SKM-1 treated with dmso at 0.1 percent for 144 hours (cell line): ENCODE data around the gene COL18A1.
A peak's percentile ranks its signal among the peaks of the same experiment; 100 is the strongest.
"Not testable (repeated sequence)": the region's sequence is repeated elsewhere in the genome, so short reads cannot be mapped to it uniquely, and the experiment has no call there.

Source experiments
- DNase-seq: peaks from one replicate; lab custom pipeline; 2025; ENCODE audit not compliant: unreplicated experiment; lab: John Stamatoyannopoulos, UW

Gene COL18A1

DNA sequence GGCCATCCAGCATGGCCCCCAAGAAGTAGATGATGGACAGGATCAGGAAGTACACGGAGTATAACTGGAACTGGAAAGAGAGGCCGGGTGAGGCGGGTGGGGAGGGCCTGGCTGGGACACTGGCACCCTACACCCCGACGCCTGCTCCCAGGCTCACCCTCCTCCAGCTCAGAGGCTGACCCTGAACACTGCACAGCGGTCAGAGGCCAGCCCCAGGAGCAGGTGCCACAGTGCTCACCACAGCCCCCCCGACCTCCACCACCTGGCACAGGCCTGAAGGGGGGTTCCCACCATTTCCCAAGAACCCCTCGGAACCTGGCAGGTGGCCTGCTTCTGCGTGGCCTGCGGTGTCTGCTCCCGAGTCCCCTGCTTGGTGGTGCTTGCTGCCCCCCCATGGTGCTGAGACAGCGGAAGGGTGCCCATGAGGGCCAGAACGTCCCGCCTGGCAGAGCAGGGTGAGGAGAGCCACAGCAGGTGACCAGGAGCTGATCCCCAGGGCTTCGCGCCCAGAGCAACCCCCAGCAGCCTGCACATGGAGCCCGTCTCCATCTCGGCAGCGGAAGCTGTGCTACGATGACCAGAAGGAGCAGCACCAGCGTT, 111.2 kb downstream of the COL18A1 start:
- DNase-seq, result no peak

GRCh38 chr21:45516671-45517151, 111.7 kb downstream of the COL18A1 start:
- DNase-seq, result no peak

GRCh38 chr21:45517249-45518065, 112.5 kb downstream of the COL18A1 start:
- DNase-seq, result peak; percentile 46

DNA sequence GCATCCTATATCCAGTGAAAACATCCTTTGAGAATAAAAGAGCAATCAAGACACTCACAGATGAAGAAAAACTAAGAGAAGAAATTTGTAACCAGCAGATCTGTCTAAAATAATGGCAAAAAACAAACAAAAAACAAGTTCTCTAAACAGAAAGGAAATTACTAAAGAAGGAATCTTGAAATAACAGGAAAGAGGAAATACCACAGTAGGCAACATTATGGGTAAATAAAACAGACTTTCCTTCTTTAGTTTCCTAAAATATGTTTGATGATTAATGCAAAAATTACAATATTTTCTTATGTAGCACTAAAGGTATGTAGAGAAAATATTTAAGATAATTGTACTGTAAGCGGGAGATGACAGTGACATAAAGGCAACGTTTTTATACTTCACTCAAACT, 113.8 kb downstream of the COL18A1 start:
- DNase-seq, result no peak

DNA sequence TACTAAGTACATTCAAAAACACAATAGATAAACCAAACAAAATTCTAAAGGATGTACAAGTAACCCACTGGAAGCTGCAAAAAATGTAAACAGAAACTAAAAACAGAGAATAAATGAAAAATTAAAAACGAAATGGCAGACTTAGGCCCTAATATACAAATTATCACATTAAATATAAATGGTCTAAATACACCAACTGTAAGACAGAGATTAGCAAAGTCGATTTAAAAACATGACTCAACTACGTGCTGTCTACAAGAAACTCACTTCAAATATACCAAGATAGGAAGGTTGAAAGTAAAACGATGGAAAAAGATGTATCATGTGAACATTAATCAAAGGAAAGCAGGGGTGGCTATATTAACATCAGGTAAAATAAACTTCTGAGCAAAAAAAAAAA, 114.2 kb downstream of the COL18A1 start:
- DNase-seq, result no peak

- no peak for DNase-seq
Observed at GRCh38 chr21:45521241-45521640, 116.3 kb downstream of the COL18A1 start.

DNA sequence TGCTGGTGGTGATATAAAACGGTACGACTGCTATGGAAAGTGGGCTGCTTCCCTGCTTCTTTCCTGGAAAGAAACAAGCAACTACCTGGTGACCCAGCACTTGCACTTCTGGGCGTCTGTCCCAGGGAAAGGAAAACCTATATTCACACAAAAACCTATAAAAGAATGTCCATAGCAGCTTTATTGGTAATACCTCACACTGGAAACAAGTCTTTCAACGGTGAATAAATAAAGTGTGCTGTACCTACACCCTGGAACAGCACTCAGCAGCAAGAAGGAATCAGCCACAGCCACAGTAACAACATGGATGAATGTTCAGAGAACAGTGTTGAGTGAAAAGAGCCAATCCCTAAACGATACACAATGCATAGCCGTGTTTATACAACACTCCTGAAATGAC, 117.4 kb downstream of the COL18A1 start:
- no peak for DNase-seq

GRCh38 chr21:45522986-45523385, 118.0 kb downstream of the COL18A1 start:
- no peak for DNase-seq

- no peak for DNase-seq
Observed at GRCh38 chr21:45523411-45524101, 118.6 kb downstream of the COL18A1 start.

DNA sequence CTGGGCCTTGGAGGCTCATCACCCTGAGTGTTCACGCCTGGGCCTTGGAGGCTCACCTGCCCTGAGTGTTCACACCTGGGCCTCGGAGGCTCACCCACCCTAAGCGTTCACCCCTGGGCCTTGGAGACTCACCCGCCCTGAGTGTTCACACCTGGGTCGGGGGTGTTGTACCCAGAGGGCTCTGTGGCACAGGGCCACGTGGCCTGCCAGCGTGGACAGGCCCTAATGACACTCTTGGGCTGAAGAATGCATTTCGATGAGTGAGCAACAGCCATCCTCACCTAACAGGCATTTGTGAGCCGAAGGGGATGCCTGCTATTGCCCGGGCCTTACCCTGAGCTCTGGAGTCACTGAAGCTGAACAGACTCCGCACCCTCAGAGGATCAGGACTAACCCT, 119.8 kb downstream of the COL18A1 start:
- DNase-seq, result no peak

DNA sequence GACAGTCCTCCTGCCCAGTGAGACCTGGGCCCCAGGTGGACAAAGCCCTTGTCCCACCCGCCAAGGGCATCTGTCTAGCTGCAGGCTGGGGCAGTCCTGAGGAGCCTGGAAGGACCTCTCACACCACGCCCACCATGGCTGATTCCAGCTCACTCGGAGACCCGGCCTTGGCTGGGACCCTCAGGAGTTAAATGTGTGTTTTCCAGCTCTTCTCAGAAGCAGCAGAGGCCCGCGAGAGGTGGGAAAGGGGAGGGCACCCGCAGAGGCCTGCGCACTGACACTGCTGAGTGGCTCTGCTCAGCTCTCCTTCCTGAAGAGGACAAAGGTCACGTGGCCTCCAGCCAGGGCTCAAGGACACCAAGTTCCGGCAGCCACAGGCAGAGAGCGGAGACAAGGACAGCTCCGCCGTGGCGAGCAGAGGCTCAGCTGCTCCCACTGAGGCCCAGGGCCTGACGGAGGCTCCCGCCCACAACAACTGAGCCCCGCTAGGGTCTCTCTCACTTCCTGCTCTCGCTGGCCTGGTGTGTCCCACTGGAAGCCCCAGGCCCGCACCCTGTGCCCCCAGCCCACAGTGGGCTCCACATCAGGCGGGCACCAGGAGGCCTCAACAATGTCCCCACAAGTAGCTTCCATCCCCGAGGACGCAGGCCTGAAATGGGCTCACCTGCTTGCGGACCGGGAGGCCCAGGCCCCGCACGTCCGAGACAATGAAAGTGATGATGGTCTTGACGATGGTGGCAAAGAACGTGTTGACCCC, 120.4 kb downstream of the COL18A1 start:
- no peak for DNase-seq

DNA sequence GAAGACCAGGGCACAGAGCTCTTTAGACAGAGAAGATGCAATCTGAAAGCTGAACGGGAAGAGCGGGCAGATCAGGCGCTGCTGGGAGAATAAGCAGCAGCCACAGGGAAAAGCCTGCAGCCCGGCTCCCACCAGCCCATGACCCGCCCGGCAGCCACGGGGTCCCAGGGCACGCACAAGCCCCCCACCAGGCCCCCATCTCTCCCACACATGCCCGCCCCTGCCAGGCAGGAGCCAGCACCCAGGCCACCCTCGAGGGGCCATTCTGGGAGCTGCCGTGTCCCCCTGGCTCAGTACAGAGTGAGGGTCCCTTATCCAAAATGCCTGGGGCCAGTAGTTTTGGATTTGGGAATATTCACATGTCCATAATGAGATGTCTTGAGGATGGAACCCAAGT, 120.9 kb downstream of the COL18A1 start:
- no peak for DNase-seq

GRCh38 chr21:45527151-45527999, 122.4 kb downstream of the COL18A1 start:
- not testable (repeated sequence) for DNase-seq

DNA sequence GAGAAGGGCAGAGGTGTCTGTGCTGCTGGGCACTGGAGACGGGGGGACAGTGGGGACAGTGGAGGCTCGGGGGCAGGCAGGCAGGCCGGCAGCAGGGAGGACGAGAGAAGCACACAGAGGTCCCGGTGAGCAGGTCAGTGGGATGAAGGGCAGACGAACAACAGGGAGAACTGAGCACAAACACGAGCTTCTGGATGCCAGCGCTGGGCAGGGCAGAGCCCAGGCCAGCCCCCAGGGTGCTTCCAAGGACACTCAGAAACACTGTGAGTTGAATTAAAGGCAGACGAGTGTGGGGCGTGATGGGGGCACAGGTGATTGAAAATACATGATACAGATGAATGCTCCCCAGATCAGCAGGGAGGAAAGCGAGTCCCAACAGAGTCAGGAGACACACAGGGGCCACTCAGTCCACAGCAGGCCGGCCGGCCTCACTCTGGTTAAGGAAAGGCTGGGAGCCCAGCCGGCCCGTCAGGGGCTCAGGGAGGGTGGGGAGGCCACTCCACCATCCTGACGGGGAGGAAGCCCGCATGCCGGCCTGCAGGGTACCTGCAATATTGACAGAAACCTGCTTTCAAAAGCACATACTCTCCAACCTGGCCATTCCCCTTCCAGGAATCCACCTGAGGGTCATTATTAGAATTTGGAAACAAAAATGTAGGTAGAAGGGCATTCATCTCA, 123.2 kb downstream of the COL18A1 start:
- DNase-seq, result no peak

DNA sequence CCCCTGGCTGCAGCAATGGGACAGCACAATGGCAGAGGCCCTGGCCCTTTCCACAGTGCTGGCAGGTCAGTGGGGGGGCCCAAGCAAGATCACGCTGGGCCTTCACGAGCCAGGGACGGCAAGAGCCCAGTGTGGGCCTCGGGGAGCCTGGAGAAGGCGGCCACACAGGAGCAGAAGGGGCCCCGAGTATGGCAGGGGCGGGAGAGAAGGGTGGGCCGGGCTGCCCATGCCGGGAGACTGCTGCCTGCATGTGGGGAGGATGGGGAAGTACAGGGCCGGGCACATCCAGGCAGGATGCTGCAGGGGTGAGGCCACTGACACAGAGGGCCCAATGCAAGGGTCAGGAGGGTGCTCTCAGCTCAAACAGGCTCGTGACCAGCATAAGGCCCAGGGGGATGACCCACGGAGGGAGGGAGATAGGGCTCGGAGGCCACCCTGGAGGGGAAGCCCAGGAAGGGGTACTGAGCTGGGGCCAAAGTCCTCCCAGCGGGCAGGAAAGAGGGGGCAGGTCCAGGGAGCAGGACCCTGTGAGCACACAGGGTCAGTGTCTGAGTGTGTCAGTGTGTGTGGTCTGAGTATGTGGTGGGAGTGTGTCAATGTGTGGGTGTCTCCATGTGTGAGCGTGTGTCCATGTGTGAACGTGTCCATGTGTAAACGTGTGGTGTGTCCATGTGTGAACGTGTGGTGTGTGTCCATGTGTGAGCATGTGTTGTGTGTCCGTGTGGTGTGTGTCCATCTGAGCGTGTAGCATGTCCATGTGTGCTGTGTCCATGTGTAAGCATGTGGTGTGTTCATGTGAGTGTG, 124.2 kb downstream of the COL18A1 start:
- DNase-seq, result no peak

DNA sequence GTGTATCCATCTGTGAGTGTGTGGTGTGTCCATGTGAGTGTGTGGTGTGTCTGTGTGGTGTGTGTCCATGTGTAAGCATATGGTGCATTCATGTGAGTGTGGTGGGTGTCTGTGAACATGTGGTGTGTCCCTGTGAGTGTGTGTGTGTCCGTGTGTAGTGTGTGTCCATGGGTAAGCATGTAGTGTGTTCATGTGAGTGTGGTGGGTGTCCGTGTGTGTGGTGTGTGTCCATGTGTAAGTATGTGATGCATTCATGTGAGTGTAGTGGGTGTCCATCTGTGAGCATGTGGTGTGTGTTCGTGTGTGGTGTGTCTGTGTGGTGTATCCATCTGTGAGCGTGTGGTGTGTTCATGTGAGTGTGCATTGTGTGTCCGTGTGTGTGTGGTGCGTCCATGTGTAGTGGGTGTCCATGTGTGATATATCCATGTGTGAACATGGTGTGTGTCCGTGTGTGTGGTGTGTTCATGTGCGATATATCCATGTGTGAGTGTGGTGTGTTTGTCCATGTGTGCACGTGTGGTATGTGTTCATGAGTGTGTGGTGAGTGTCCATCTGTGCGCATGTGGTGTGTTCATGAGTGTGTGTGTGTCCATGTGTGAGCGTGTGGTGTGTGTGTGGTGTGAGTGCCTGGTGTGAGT, 124.9 kb downstream of the COL18A1 start:
- no peak for DNase-seq

GRCh38 chr21:45530423-45531113, 125.6 kb downstream of the COL18A1 start:
- no peak for DNase-seq

DNA sequence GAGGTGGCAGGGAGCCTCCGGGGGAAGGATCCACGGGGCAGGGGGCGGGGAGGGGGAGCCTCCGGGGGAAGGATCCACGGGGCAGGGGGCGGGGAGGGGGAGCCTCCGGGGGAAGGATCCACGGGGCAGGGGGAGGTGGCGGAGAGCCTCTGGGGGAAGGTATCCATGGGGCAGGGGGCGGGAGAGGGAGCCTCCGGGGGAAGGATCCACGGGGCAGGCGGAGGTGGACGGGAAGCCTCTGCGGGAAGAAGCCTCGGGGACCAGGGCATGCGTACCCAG, 126.1 kb downstream of the COL18A1 start:
- not testable (repeated sequence) for DNase-seq
